HCT116 (cell line): ENCODE measurements around the gene KAZN. TPM values are rescaled to one million over a fixed set of nuclear protein-coding genes. Genes with fewer than 3 reads are reported as not detected.

Experiments
- ATAC-seq: fragments of 200-7000 bp; cut with Tn5 transposase; 2 replicates; pipeline ENCODE4 v1.9.1; 2020; ENCODE audit warnings: mild to moderate bottlenecking, moderate library complexity
- BruUV-seq: library from RNA; stranded (reverse); fragments of 400-500 nt; replicated peaks from 2 replicates; lab custom pipeline; 2021; lab: Mats Ljungman, UMichigan
- CTCF ChIA-PET: fragments of 300-600 bp; sonication (Branson Sonifier 250); formaldehyde crosslinking; loops from one replicate; lab custom pipeline; 2021; ENCODE audit warnings: antibody characterized with exemption; lab: Charles Lee
- POLR2A ChIA-PET: fragments of 300-600, 350-600 bp; sonication (Branson Sonifier 250); formaldehyde crosslinking; loops from one replicate; lab custom pipeline; 2021; ENCODE audit warnings: antibody characterized with exemption; lab: Charles Lee
- RAD21 ChIA-PET, 2 experiments: fragments of 300-600 bp; sonication (Branson Sonifier 250); formaldehyde crosslinking; loops; one replicate each; lab custom pipeline; 2023; ENCODE audit warnings: low total read pairs in 2 of 2; ENCODE audit not compliant: uncharacterized antibody in 2 of 2, unreplicated experiment in 2 of 2, low non-redundant PET in 1 of 2; lab: Charles Lee
- DNase-seq: peaks from one replicate; pipeline ENCODE4 v3.0.0-alpha.2; 2010; ENCODE audit warnings: low read depth, low spot score
- H2AFZ ChIP-seq: fragments of 200-600 bp; shearing (Covaris generic), sonication (generic); 2 replicates; pipeline ENCODE4 v1.6.1; 2017; ENCODE audit warnings: low read depth, mixed run types, mixed read lengths, antibody characterized with exemption, low read length; ENCODE audit not compliant: poor library complexity, severe bottlenecking
- H3K27ac ChIP-seq: 2 replicates; pipeline ENCODE4 v1.5.1; 2012; ENCODE audit warnings: low read depth, low read length
- H3K27me3 ChIP-seq: fragments of 200-600 bp; sonication (generic); 2 replicates; pipeline ENCODE4 v1.6.1; 2016; ENCODE audit warnings: mixed run types, low read length, mixed read lengths; ENCODE audit not compliant: insufficient read depth
- H3K36me3 ChIP-seq, 2 experiments: fragments of 200-500 bp in 1 of 2; fragments of 200-600 bp in 1 of 2; sonication (Bioruptor generic) in 1 of 2; sonication (generic) in 1 of 2; 2 replicates each; pipeline versions ENCODE4 v1.5.1 to v1.6.1; 2014 to 2016; ENCODE audit warnings: low read length in 2 of 2, inconsistent platforms in 1 of 2, mixed read lengths in 1 of 2, mixed run types in 1 of 2; ENCODE audit not compliant: insufficient read depth in 2 of 2, control insufficient read depth in 1 of 2
- H3K4me1 ChIP-seq, 2 experiments: fragments of 200-600 bp in 1 of 2; sonication (generic) in 1 of 2; 2 replicates each; pipeline versions ENCODE4 v1.5.1 to v1.6.1; 2012 to 2017; ENCODE audit warnings: low read length in 2 of 2, inconsistent platforms in 1 of 2, mild to moderate bottlenecking in 1 of 2, mixed read lengths in 1 of 2, mixed run types in 1 of 2, moderate library complexity in 1 of 2; ENCODE audit not compliant: insufficient read depth in 2 of 2, control insufficient read depth in 1 of 2
- H3K4me2 ChIP-seq: fragments of 200-600 bp; sonication (generic); 2 replicates; pipeline ENCODE4 v1.6.1; 2017; ENCODE audit warnings: mixed run types, low read length, mixed read lengths
- H3K4me3 ChIP-seq, 2 experiments: fragments of 200-600 bp in 1 of 2; sonication (generic) in 1 of 2; replicated peaks in 1 of 2; 2 replicates each; pipeline ENCODE4 v1.5.1; 2011 to 2016; ENCODE audit warnings: low read length in 2 of 2, control low read depth in 1 of 2, low read depth in 1 of 2, mild to moderate bottlenecking in 1 of 2, mixed read lengths in 1 of 2, mixed run types in 1 of 2
- H3K79me2 ChIP-seq: fragments of 200-600 bp; sonication (generic); 2 replicates; pipeline ENCODE4 v1.6.1; 2017; ENCODE audit warnings: mild to moderate bottlenecking, mixed run types, low read length, moderate library complexity, mixed read lengths; ENCODE audit not compliant: insufficient read depth
- H3K9ac ChIP-seq: fragments of 200-600 bp; sonication (generic); 2 replicates; pipeline ENCODE4 v1.6.1; 2016; ENCODE audit warnings: low read length, mixed read lengths
- H3K9me2 ChIP-seq: fragments of 200-600 bp; sonication (generic), shearing (Covaris generic); 2 replicates; pipeline ENCODE4 v1.6.1; 2017; ENCODE audit warnings: mixed run types, mild to moderate bottlenecking, moderate library complexity; ENCODE audit not compliant: insufficient read depth
- H3K9me3 ChIP-seq, 2 experiments: fragments of 200-500 bp in 1 of 2; fragments of 200-600 bp in 1 of 2; sonication (Bioruptor generic) in 1 of 2; sonication (generic) in 1 of 2; 2 replicates each; pipeline ENCODE4 v1.6.1; 2014 to 2017; ENCODE audit warnings: low read length in 2 of 2, mixed read lengths in 2 of 2, inconsistent platforms in 1 of 2, low read depth in 1 of 2, mild to moderate bottlenecking in 1 of 2, mixed run types in 1 of 2, moderate library complexity in 1 of 2; ENCODE audit not compliant: control insufficient read depth in 1 of 2, insufficient read depth in 1 of 2
- H4K20me1 ChIP-seq: fragments of 200-600 bp; sonication (generic), shearing (Covaris generic); 2 replicates; pipeline ENCODE4 v1.6.1; 2017; ENCODE audit warnings: mixed run types, mild to moderate bottlenecking, moderate library complexity; ENCODE audit not compliant: insufficient read depth
- ATF3 ChIP-seq: IDR thresholded peaks from 2 replicates; pipeline ENCODE4 v1.6.1; 2012
- CBX3 ChIP-seq: IDR thresholded peaks from 2 replicates; pipeline ENCODE4 v1.6.1; 2012; ENCODE audit warnings: low read depth
- CEBPB ChIP-seq: IDR thresholded peaks from 2 replicates; pipeline ENCODE4 v1.6.1; 2012; ENCODE audit warnings: low read depth
- CTCF ChIP-seq, 3 experiments: fragments of 200-600 bp in 1 of 3; sonication (generic) in 1 of 3; IDR thresholded peaks in 2 of 3; conservative IDR thresholded peaks in 1 of 3; 2 replicates each; pipeline ENCODE4 v1.5.1; 2012 to 2017; ENCODE audit warnings: low read depth in 2 of 3, low read length in 2 of 3, antibody characterized with exemption in 1 of 3, borderline replicate concordance in 1 of 3, control low read depth in 1 of 3, mild to moderate bottlenecking in 1 of 3, mixed read lengths in 1 of 3, mixed run types in 1 of 3, moderate library complexity in 1 of 3; ENCODE audit not compliant: insufficient read depth in 1 of 3
- ELF1 ChIP-seq: IDR thresholded peaks from 2 replicates; pipeline ENCODE4 v1.6.1; 2012; ENCODE audit warnings: low read depth, borderline replicate concordance
- FOSL1 ChIP-seq: IDR thresholded peaks from 2 replicates; pipeline ENCODE4 v1.6.1; 2012; ENCODE audit warnings: low read depth
- JUND ChIP-seq: IDR thresholded peaks from 2 replicates; pipeline ENCODE4 v1.6.1; 2012
- MAX ChIP-seq: IDR thresholded peaks from 2 replicates; pipeline ENCODE4 v1.6.1; 2012
- POLR2AphosphoS5 ChIP-seq: IDR thresholded peaks from 2 replicates; pipeline ENCODE4 v1.6.1; 2011; ENCODE audit warnings: mild to moderate bottlenecking, low read depth, low read length, moderate library complexity
- SIN3A ChIP-seq: IDR thresholded peaks from 2 replicates; pipeline ENCODE4 v1.6.1; 2012; ENCODE audit warnings: low read depth
- SP1 ChIP-seq: IDR thresholded peaks from 2 replicates; pipeline ENCODE4 v1.6.1; 2012; ENCODE audit warnings: low read depth
- SRF ChIP-seq: IDR thresholded peaks from 2 replicates; pipeline ENCODE4 v1.6.1; 2012; ENCODE audit warnings: low read depth
- ZBTB33 ChIP-seq: IDR thresholded peaks from 2 replicates; pipeline ENCODE4 v1.6.1; 2011; ENCODE audit warnings: mild to moderate bottlenecking, low read length, moderate library complexity; ENCODE audit not compliant: insufficient replicate concordance; ENCODE audit errors: extremely low read depth
- ZFX ChIP-seq: fragments of 450-650 bp; IDR thresholded peaks from 2 replicates; pipeline ENCODE4 v1.6.1; 2017
- ZNF274 ChIP-seq: fragments of 200-500 bp; sonication (Bioruptor generic); IDR thresholded peaks from 2 replicates; pipeline ENCODE4 v1.6.1; 2014; ENCODE audit warnings: mild to moderate bottlenecking, low read depth, low read length, inconsistent platforms
- intact Hi-C: fragments of 100-400 bp; cut with micrococcal nuclease; formaldehyde crosslinking; loops from 2 replicates; pipeline ENCODE4 v1.10.0; 2022
- total RNA-seq: library from RNA; stranded (reverse); gene quantifications from one replicate; pipeline ENCODE4 v1.2.1, GENCODE V29; 2021; ENCODE audit not compliant: unreplicated experiment

KAZN gene
- total RNA-seq, 1 experiment from 2014 or later: 13.4 TPM

- peaks cover 0 to 6% of the 10 kb centered on the region in 2 experiments; a peak in 1 of 4 replicates for H3K4me1 ChIP-seq
- no peaks in the 10 kb centered on the region for H3K27me3 ChIP-seq
- no peaks in the 10 kb centered on the region for H4K20me1 ChIP-seq
- H3K4me2 ChIP-seq: no peak overlapping the region
- intact Hi-C loops: no loop called here
- no peaks in the 10 kb centered on the region for H3K79me2 ChIP-seq
- ChIA-PET CTCF (interaction anchor here (1.3 kb wide), 1 partner anchor 33 kb away, joined by 3 read pairs; no protein-coding TSS in a partner anchor), POLR2A (no interaction called here)
- H3K36me3 ChIP-seq: peaks cover 2 to 9% of the 10 kb centered on the region in 2 experiments; a peak in 1 of 4 replicates
- BruUV-seq: no TSS peak
- H3K9me3 ChIP-seq: no peaks in the 10 kb centered on the region
- H3K9ac ChIP-seq: no peak overlapping the region
- DNase-seq: no peak
- no peak overlapping the region for H2AFZ ChIP-seq
- no peaks in the 10 kb centered on the region for H3K9me2 ChIP-seq
- TF ChIP-seq ELF1 (no peak), SIN3A (no peak), ZFX (no peak), SRF (no peak), CEBPB (no peak), CBX3 (no peak), MAX (no peak), SP1 (no peak)
- TF ChIP-seq, all 23 proteins: peak for 0
- RAD21 ChIA-PET: no interaction called here
- no peak for ATAC-seq
- no peak overlapping the region for H3K4me3 ChIP-seq
- H3K27ac ChIP-seq: no peak overlapping the region
Measured at GRCh38 chr1:15065291-15065690, 466.8 kb downstream of the KAZN start.

GRCh38 chr1:15065736-15066135 is 467.3 kb downstream of the KAZN start:
- no peaks in the 10 kb centered on the region for H3K9me2 ChIP-seq
- no peak overlapping the region for H3K4me3 ChIP-seq
- peaks cover 0 to 6% of the 10 kb centered on the region in 2 experiments; a peak in 1 of 4 replicates for H3K4me1 ChIP-seq
- TF ChIP-seq ZBTB33 (no peak), MAX (no peak), ZFX (no peak), SP1 (no peak), SRF (no peak), CTCF (IDR thresholded peaks at IDR 0.05 in 2 of 3, conservative IDR thresholded peaks at IDR 0.05 in 1 of 3; ENCODE audit: borderline replicate concordance in 1 of 3, insufficient read depth in 1 of 3, low read depth in 2 of 3, low read length in 2 of 3) (no peak), ATF3 (no peak), ZNF274 (no peak), CBX3 (no peak), SIN3A (no peak), POLR2AphosphoS5 (no peak), JUND (no peak), FOSL1 (no peak), ELF1 (no peak)
- no peak overlapping the region for H3K9ac ChIP-seq
- no peaks in the 10 kb centered on the region for H3K9me3 ChIP-seq
- intact Hi-C loops: no loop called here
- no peaks in the 10 kb centered on the region for H3K79me2 ChIP-seq
- ChIA-PET RAD21 (no interaction called here), POLR2A (no interaction called here), CTCF (no interaction called here)
- no TSS peak for BruUV-seq
- DNase-seq (no peak), ATAC-seq (no peak)
- H4K20me1 ChIP-seq: no peaks in the 10 kb centered on the region
- no peak overlapping the region for H3K27ac ChIP-seq
- no peak overlapping the region for H3K4me2 ChIP-seq
- H3K27me3 ChIP-seq: no peaks in the 10 kb centered on the region
- no peak overlapping the region for H2AFZ ChIP-seq
- peaks cover 2 to 9% of the 10 kb centered on the region in 2 experiments; a peak in 1 of 4 replicates for H3K36me3 ChIP-seq
